ENCODE data around the gene LAMA2.

LAMA2 gene

DNA sequence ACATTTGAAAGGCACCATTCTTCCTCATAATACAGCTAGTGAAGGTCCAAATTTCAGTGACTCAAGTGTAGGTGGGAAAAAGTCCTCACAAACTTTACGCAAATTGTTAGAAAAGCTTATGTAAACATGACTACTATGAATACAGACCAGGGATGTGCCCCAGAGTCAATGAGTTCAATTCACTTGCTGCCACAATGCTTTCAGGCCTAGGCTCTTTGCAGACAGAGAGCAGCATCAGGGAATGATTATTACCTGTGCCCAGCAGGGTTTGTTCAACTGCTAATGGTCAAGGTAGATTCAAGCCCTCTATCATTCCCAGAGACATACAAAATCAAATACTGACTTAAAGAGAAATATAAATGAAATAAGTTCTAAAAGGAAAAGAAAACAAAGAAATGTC, 84.0 kb downstream of the LAMA2 start:
- H3K9me2 ChIP-seq (replicated peaks; ENCODE audit: insufficient read depth, low read length) = no peaks in the 10 kb centered on the region
- H3K4me2 ChIP-seq (ENCODE audit: low read depth, low read length) = no peak overlapping the region
- H3K4me3 ChIP-seq (ENCODE audit: low read length) = no peak overlapping the region
- TF ChIP-seq EZH2phosphoT487 (IDR thresholded peaks at IDR 0.05; ENCODE audit: low read length) (no peak), EZH2 (optimal IDR thresholded peaks at IDR 0.05; ENCODE audit: low read depth, low read length) (no peak)
- TF ChIP-seq, protein P1, sequence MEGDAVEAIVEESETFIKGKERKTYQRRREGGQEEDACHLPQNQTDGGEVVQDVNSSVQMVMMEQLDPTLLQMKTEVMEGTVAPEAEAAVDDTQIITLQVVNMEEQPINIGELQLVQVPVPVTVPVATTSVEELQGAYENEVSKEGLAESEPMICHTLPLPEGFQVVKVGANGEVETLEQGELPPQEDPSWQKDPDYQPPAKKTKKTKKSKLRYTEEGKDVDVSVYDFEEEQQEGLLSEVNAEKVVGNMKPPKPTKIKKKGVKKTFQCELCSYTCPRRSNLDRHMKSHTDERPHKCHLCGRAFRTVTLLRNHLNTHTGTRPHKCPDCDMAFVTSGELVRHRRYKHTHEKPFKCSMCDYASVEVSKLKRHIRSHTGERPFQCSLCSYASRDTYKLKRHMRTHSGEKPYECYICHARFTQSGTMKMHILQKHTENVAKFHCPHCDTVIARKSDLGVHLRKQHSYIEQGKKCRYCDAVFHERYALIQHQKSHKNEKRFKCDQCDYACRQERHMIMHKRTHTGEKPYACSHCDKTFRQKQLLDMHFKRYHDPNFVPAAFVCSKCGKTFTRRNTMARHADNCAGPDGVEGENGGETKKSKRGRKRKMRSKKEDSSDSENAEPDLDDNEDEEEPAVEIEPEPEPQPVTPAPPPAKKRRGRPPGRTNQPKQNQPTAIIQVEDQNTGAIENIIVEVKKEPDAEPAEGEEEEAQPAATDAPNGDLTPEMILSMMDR (IDR thresholded peaks at IDR 0.05; ENCODE audit: low read length) = no peak
- no peak for DNase-seq
- no peak overlapping the region for H3K27ac ChIP-seq (ENCODE audit: low read length)
- H3F3A ChIP-seq (ENCODE audit: insufficient read depth, low read length) = no peaks in the 10 kb centered on the region
- no peaks in the 10 kb centered on the region for H3K27me3 ChIP-seq (replicated peaks; ENCODE audit: insufficient read depth, low read length)
- H3K9me3 ChIP-seq (replicated peaks; ENCODE audit: insufficient read depth, low read length) = no peaks in the 10 kb centered on the region
- no peaks in the 10 kb centered on the region for H3K79me2 ChIP-seq (ENCODE audit: low read length)
- H3K9ac ChIP-seq (ENCODE audit: low read length) = no peak overlapping the region
- no peak overlapping the region for H2AFZ ChIP-seq (ENCODE audit: low read length)
- H3K4me1 ChIP-seq (ENCODE audit: low read length) = no peaks in the 10 kb centered on the region
- no peaks in the 10 kb centered on the region for H4K20me1 ChIP-seq (ENCODE audit: insufficient read depth, low read length)
- H3K36me3 ChIP-seq (replicated peaks; ENCODE audit: insufficient read depth, low read length) = no peaks in the 10 kb centered on the region

DNA sequence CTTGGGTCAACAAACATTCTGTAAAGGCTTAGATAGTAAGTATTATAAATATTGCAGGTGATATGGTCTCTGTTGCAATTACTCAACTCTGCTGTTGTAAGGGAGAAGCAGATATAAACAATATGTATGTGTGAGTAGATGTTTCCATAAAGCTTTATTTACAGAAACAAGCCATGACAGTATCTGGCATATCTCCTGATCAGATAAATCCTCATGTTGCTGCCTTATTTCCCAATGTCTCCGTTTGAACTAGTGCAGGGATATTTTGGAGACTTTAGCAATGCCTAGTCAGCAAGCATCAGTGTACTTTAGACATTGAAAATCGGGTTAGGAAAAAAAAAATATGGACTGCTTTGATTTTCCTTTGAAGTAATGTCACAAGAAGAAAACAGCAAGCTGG, 96.1 kb downstream of the LAMA2 start:
- Histone ChIP-seq H2AFZ (ENCODE audit: low read length) (no peak overlapping the region), H3K27me3 (replicated peaks; ENCODE audit: insufficient read depth, low read length) (no peaks in the 10 kb centered on the region), H3K27ac (ENCODE audit: low read length) (no peak overlapping the region), H3K9ac (ENCODE audit: low read length) (no peak overlapping the region), H4K20me1 (ENCODE audit: insufficient read depth, low read length) (no peaks in the 10 kb centered on the region), H3K4me1 (ENCODE audit: low read length) (no peaks in the 10 kb centered on the region), H3K4me2 (ENCODE audit: low read depth, low read length) (no peak overlapping the region), H3K4me3 (ENCODE audit: low read length) (no peak overlapping the region), H3K36me3 (replicated peaks; ENCODE audit: insufficient read depth, low read length) (no peaks in the 10 kb centered on the region), H3K79me2 (ENCODE audit: low read length) (no peaks in the 10 kb centered on the region), H3F3A (ENCODE audit: insufficient read depth, low read length) (no peaks in the 10 kb centered on the region), H3K9me3 (replicated peaks; ENCODE audit: insufficient read depth, low read length) (no peaks in the 10 kb centered on the region), H3K9me2 (replicated peaks; ENCODE audit: insufficient read depth, low read length) (no peaks in the 10 kb centered on the region)
- TF ChIP-seq, protein P1 (IDR thresholded peaks at IDR 0.05; ENCODE audit: low read length) = no peak
- TF ChIP-seq EZH2 (optimal IDR thresholded peaks at IDR 0.05; ENCODE audit: low read depth, low read length) (no peak), EZH2phosphoT487 (IDR thresholded peaks at IDR 0.05; ENCODE audit: low read length) (no peak)
- no peak for DNase-seq

GRCh38 chr6:128981716-128982115, 98.8 kb downstream of the LAMA2 start:
- H4K20me1 ChIP-seq (ENCODE audit: insufficient read depth, low read length) = no peaks in the 10 kb centered on the region
- no peak for DNase-seq

More at GRCh38 chr6:128981716-128982115, 98.8 kb downstream of the LAMA2 start:
- H3K4me3 ChIP-seq (ENCODE audit: low read length) = no peak overlapping the region
- TF ChIP-seq, protein P1 (IDR thresholded peaks at IDR 0.05; ENCODE audit: low read length) = no peak
- no peak for TF ChIP-seq EZH2 (optimal IDR thresholded peaks at IDR 0.05; ENCODE audit: low read depth, low read length)
- no peak for TF ChIP-seq EZH2phosphoT487 (IDR thresholded peaks at IDR 0.05; ENCODE audit: low read length)
- no peak overlapping the region for H3K4me2 ChIP-seq (ENCODE audit: low read depth, low read length)
- H3F3A ChIP-seq (ENCODE audit: insufficient read depth, low read length) = no peaks in the 10 kb centered on the region
- H3K79me2 ChIP-seq (ENCODE audit: low read length) = no peaks in the 10 kb centered on the region
- H3K9ac ChIP-seq (ENCODE audit: low read length) = no peak overlapping the region
- H3K9me2 ChIP-seq (replicated peaks; ENCODE audit: insufficient read depth, low read length) = no peaks in the 10 kb centered on the region
- H2AFZ ChIP-seq (ENCODE audit: low read length) = no peak overlapping the region
- H3K27me3 ChIP-seq (replicated peaks; ENCODE audit: insufficient read depth, low read length) = no peaks in the 10 kb centered on the region
- no peaks in the 10 kb centered on the region for H3K36me3 ChIP-seq (replicated peaks; ENCODE audit: insufficient read depth, low read length)
- no peaks in the 10 kb centered on the region for H3K4me1 ChIP-seq (ENCODE audit: low read length)
- H3K9me3 ChIP-seq (replicated peaks; ENCODE audit: insufficient read depth, low read length) = no peaks in the 10 kb centered on the region
- no peak overlapping the region for H3K27ac ChIP-seq (ENCODE audit: low read length)
